GM19324 (cell line): ENCODE measurements around the gene PIRT.

ENCODE experiments used
- ATAC-seq: cut with Tn5 transposase; IDR thresholded peaks from one replicate; pipeline ENCODE4 v1.9.1; 2021; ENCODE audit warnings: mild to moderate bottlenecking, moderate library complexity; ENCODE audit not compliant: unreplicated experiment, low FRiP score

The PIRT gene

GRCh38 chr17:10790491-10791401, 47.1 kb downstream of the PIRT start:
- ATAC-seq = no peak

- no peak for ATAC-seq
Measured at GRCh38 chr17:10789694-10790271, 48.1 kb downstream of the PIRT start.

GRCh38 chr17:10787306-10788045, 50.4 kb downstream of the PIRT start:
- ATAC-seq = no peak

DNA sequence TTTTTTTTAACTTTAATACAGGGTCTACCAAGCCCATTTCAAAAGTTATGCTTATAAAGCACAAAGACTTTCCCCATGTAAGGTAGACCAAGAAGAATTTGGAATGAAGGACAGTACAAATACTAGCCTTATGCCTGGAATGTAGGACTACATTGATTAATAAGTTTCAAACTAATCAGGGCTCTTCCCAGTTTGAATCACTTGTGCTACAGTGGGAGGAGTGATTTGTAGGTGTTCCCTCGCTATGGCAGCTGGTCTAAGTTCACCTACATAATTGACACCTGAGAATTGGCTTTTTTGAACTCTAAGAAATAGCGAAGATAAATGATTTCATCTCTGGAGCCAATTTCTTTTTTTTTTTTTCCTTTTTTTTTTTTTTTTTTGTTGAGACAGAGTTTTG, 52.6 kb downstream of the PIRT start:
- no peak for ATAC-seq

- ATAC-seq = no peak
Measured at GRCh38 chr17:10779609-10780008, 58.3 kb downstream of the PIRT start.

GRCh38 chr17:10777890-10778289, 60.0 kb downstream of the PIRT start:
- no peak for ATAC-seq

DNA sequence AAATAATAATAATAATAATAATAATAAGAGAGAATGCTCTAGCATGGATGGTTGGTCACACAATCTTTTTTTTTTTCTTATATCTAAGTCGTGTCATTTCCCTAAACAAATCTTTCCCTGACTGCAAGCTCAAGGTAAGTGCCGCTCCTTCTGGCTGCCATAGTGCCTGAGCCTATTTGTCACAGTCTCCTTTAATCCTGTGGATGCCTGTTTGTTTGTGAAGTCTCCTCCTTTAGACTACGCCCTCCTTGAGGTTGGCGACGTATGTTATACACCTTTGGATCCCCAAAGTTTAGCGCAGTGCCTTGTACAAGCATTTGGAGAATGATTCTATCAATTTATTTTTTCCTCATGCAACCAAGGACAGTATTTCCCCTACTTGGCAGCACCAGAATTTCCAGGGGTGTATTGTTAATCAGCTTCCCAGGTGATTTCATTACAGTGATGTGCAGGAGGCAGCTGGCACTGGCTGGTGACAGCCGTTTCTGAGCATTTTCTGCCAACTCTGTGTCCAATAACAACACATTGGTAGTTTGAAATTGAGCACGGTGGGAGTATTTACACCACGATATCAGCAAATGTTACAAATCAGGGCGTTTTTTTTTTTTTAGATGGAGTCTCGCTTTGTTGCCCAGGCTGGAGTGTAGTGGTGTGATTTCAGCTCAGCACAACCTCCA, 60.6 kb downstream of the PIRT start:
- ATAC-seq = no peak

- ATAC-seq = no peak
Measured at GRCh38 chr17:10776381-10776780, 61.5 kb downstream of the PIRT start.

DNA sequence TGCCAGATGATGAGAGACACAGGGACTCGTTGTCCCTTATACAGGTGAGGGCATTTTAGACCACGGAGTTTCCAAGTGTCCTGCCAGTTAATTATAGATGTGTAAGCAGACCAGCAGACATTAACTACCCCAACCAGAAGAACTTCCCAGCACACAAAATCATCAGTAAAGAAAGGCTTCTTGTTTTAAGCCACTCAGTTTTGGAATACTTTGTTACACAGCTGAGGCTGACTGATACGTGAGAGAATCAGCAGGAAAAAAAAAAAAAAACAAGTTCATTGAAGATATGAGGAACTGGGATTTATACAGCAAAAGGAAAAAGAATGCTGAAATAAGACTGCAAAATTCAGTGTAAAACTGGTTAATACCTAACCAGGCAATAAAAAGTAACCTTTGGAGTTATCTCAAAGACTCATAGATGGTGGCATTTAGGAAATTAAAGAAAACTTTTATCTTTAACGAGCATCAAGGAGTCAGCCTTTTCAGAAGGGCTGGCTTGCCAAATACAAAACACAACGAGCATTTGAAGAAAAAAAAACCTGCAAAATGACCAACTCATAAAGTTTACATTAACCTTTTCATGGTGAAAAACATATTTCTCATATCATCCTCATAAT, 62.0 kb downstream of the PIRT start:
- ATAC-seq = no peak

DNA sequence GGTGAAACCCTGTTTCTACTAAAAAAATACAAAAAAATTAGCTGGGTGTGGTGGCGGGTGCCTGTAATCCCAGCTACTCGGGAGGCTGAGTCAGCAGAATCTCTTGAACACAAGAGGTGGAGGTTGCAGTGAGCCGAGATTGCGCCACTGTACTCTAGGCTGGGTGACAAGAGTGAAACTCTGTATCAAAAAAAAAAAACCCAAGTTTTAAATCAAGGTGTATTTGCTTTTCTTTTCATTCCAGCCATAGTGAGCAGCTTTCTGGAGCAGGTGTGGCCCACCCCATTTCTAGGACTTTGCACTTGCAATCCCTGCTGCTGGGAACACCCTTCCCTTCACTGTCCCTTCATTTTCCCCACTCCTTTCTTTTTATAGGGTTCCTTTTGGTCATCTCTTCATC, 62.8 kb downstream of the PIRT start:
- no peak for ATAC-seq

DNA sequence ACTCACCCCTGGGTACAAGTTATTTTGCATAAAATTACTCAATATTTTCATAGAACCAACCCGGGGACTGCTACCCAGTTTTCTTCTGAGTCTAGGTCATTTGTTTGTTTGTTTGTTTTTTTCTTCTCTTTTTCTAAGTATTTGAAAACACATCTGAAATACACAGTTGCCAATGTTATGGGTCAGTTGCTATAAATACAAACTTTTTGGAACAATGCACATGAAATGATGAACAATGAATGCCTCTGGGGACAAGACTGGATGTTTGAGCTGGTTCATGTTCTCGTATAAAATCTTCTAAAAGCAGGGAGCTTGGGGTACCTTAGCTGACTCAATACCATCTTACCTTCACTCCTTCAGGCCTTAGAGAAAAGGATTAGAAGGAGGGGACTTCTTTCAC, 64.5 kb downstream of the PIRT start:
- no peak for ATAC-seq
